Keratinocyte (primary cell): Measurements from ENCODE around the gene DEDD2. TPM values are rescaled to one million over a fixed set of nuclear protein-coding genes. Genes with fewer than 3 reads are reported as not detected.
A peak's percentile ranks its signal among the peaks of the same experiment; 100 is the strongest.

Experiments used
- DNase-seq: peaks from one replicate; pipeline ENCODE4 v3.0.0-alpha.2; 2011; ENCODE audit warnings: low read depth, missing footprints, low spot score
- FAIRE-seq: peaks from 2 replicates; lab custom pipeline; 2011; peaks lifted over from hg19 to GRCh38; lab: Jason Lieb, UNC
- H2AFZ ChIP-seq: 2 replicates; pipeline ENCODE4 v1.6.0; 2012; ENCODE audit warnings: low read length, control low read depth, inconsistent platforms; ENCODE audit not compliant: control insufficient read depth
- H3K27ac ChIP-seq: 2 replicates; pipeline ENCODE4 v1.5.1; 2011; ENCODE audit warnings: low read length; ENCODE audit not compliant: control insufficient read depth, insufficient read depth
- H3K27me3 ChIP-seq: 3 replicates; pipeline ENCODE4 v1.6.0; 2011; ENCODE audit warnings: low read length; ENCODE audit not compliant: control insufficient read depth, insufficient read depth; ENCODE audit errors: extremely low read depth
- H3K36me3 ChIP-seq, 2 experiments: 2 replicates in 1 of 2; 3 replicates in 1 of 2; pipeline ENCODE4 v1.5.1; 2011; ENCODE audit warnings: low read length in 2 of 2, mild to moderate bottlenecking in 1 of 2; ENCODE audit not compliant: control insufficient read depth in 2 of 2, insufficient read depth in 2 of 2; ENCODE audit errors: extremely low read depth in 1 of 2
- H3K4me1 ChIP-seq: 3 replicates; pipeline ENCODE4 v1.5.1; 2011; ENCODE audit warnings: low read length; ENCODE audit not compliant: control insufficient read depth, insufficient read depth; ENCODE audit errors: extremely low read depth
- H3K4me2 ChIP-seq: 3 replicates; pipeline ENCODE4 v1.6.0; 2011; ENCODE audit warnings: low read depth, low read length; ENCODE audit not compliant: control insufficient read depth, insufficient read depth; ENCODE audit errors: extremely low read depth
- H3K4me3 ChIP-seq, 3 experiments: fragments of 200-600 bp in 1 of 3; sonication (generic) in 1 of 3; 2 replicates in 2 of 3; 3 replicates in 1 of 3; pipeline ENCODE4 v1.5.1; 2011 to 2016; ENCODE audit warnings: low read length in 3 of 3, mild to moderate bottlenecking in 3 of 3, control low read depth in 2 of 3, inconsistent platforms in 1 of 3, low read depth in 1 of 3, mixed read lengths in 1 of 3, mixed run types in 1 of 3, moderate library complexity in 1 of 3; ENCODE audit not compliant: control insufficient read depth in 2 of 3, insufficient read depth in 2 of 3; ENCODE audit errors: extremely low read depth in 1 of 3
- H3K79me2 ChIP-seq: 2 replicates; pipeline ENCODE4 v1.6.0; 2012; ENCODE audit warnings: low read length; ENCODE audit not compliant: control insufficient read depth, insufficient read depth
- H3K9ac ChIP-seq: 3 replicates; pipeline ENCODE4 v1.6.0; 2011; ENCODE audit warnings: low read length; ENCODE audit not compliant: control insufficient read depth, insufficient read depth; ENCODE audit errors: extremely low read depth
- H3K9me1 ChIP-seq: 3 replicates; pipeline ENCODE4 v1.6.0; 2011; ENCODE audit warnings: low read length; ENCODE audit not compliant: control insufficient read depth, insufficient read depth; ENCODE audit errors: extremely low read depth
- H3K9me3 ChIP-seq: 2 replicates; pipeline ENCODE4 v1.5.1; 2012; ENCODE audit warnings: low read depth, low read length; ENCODE audit not compliant: control insufficient read depth
- H4K20me1 ChIP-seq: 3 replicates; pipeline ENCODE4 v1.6.0; 2011; ENCODE audit warnings: low read length; ENCODE audit not compliant: control insufficient read depth, insufficient read depth; ENCODE audit errors: extremely low read depth
- EZH2 ChIP-seq: IDR thresholded peaks from one replicate; pipeline ENCODE4 v1.6.1; 2012; ENCODE audit warnings: inconsistent platforms, mild to moderate bottlenecking, low read length, moderate library complexity
- dilution Hi-C: fragments of 300-500 bp; cut with MboI; formaldehyde crosslinking; loops from one replicate; pipeline ENCODE4 v1.7.0; 2020; ENCODE audit warnings: low sequenced_read_pairs; ENCODE audit not compliant: extremely low pct_ligation_motif_present
- polyA plus RNA-seq, 5 experiments: library from polyadenylated mRNA; depleted of rRNA in 3 of 5; stranded (reverse) in 3 of 5; stranded (forward) in 1 of 5; unstranded in 1 of 5; fragments of >200 nt; gene quantifications; 1 replicate in 1 of 5; 2 replicates in 3 of 5; 3 replicates in 1 of 5; pipeline versions ENCODE4 v1.2.1 to v1.2.3, GENCODE V29; 2011 to 2012; ENCODE audit warnings: missing spikeins in 2 of 5, low read depth in 1 of 5, low replicate concordance in 1 of 5
- TF ChIP-seq, protein P1 (sequence below), 3 experiments: IDR thresholded peaks in 1 of 3; conservative IDR thresholded peaks in 1 of 3; optimal IDR thresholded peaks in 1 of 3; 2 replicates in 2 of 3; 3 replicates in 1 of 3; pipeline versions ENCODE3 to v1.5.1; 2011; ENCODE audit warnings: low read length in 3 of 3, mild to moderate bottlenecking in 3 of 3, moderate library complexity in 2 of 3, control low read depth in 1 of 3, inconsistent platforms in 1 of 3; ENCODE audit not compliant: insufficient read depth in 2 of 3; ENCODE audit errors: extremely low read depth in 1 of 3

Gene DEDD2
- polyA plus RNA-seq, 1 donor (not counting 4 experiments of a cell fraction or from before 2014, with no cell fraction given) = 20.8 TPM

DNA sequence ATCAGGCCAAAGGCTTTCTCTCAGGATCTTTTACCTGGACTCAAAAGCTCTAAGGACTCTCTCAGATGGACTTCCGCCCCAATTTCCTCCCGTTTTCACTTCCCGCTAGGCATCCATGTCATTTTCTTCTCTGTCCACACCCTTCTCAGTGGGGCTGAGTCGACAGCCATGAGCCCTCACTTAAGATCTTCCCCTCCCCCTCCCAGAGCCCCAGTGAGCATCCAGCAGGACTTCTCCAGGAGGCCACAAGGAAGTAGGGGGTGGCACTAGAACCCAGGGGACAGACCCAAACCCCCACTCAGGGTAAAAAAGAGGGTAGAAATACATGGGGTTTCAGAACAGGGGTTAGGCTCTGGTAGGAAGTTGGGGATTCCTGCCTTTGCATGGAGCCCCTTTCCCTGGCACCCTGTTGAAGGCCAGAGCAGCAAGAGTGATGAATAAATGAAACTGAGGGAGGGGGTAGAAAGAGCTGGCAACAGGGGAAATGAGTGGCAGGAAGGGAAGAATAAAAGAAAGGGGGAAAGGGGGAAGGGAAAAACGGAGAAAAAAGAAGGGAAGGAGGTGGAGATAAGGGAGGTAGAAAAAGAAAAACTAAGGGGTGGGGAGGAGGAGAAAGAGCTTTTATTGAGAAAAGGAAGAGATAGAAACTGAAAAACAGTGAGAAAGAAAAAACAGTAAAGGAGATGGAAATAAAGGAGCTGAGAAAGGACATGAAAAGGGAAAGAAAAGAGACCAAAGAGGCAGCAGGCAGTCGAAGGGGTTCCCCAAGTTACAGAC lies 42.3 kb downstream of the DEDD2 start:
- H3K9ac ChIP-seq = no peak overlapping the region

DNA sequence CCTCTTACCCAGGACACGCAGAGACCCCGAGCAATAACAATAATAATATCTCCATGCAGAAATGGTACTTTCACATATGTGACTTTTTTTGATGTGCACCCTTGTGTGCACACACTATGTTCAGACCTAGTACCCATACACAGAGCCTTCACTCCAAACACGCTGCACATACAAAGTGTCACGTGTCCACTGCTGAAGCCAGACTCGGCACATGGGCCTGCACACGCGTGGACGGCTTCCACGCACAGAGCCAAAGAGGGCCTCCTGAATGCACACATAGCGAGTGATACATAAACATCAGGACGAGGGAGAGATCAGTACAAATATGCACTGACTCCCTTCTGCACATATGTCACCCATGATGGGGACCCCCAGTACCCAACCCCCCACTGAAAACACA lies 43.3 kb downstream of the DEDD2 start:
- Histone ChIP-seq H3K27me3 (peaks cover 40% of the 10 kb centered on the region), H3K9me1 (no peaks in the 10 kb centered on the region), H3K27ac (no peak overlapping the region), H3K9me3 (no peaks in the 10 kb centered on the region), H3K79me2 (no peaks in the 10 kb centered on the region), H3K9ac (no peak overlapping the region), H4K20me1 (no peaks in the 10 kb centered on the region), H3K4me2 (no peak overlapping the region), H3K4me3 (no peak overlapping the region), H3K4me1 (peaks cover 11% of the 10 kb centered on the region), H2AFZ (no peak overlapping the region), H3K36me3 (no peaks in the 10 kb centered on the region)
- FAIRE-seq = no peak
- dilution Hi-C loops = no loop called here
- no peak for DNase-seq
- TF ChIP-seq, protein P1, sequence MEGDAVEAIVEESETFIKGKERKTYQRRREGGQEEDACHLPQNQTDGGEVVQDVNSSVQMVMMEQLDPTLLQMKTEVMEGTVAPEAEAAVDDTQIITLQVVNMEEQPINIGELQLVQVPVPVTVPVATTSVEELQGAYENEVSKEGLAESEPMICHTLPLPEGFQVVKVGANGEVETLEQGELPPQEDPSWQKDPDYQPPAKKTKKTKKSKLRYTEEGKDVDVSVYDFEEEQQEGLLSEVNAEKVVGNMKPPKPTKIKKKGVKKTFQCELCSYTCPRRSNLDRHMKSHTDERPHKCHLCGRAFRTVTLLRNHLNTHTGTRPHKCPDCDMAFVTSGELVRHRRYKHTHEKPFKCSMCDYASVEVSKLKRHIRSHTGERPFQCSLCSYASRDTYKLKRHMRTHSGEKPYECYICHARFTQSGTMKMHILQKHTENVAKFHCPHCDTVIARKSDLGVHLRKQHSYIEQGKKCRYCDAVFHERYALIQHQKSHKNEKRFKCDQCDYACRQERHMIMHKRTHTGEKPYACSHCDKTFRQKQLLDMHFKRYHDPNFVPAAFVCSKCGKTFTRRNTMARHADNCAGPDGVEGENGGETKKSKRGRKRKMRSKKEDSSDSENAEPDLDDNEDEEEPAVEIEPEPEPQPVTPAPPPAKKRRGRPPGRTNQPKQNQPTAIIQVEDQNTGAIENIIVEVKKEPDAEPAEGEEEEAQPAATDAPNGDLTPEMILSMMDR (optimal IDR thresholded peaks at IDR 0.05 in 1 of 3, IDR thresholded peaks at IDR 0.05 in 1 of 3, conservative IDR thresholded peaks at IDR 0.05 in 1 of 3; ENCODE audit: extremely low read depth in 1 of 3, insufficient read depth in 2 of 3, low read length in 3 of 3) = no peak
- no peak for TF ChIP-seq EZH2

More for the DNA sequence above, 42.3 kb downstream of the DEDD2 start:
- Histone ChIP-seq H4K20me1 (no peaks in the 10 kb centered on the region), H3K9me1 (no peaks in the 10 kb centered on the region), H3K27ac (no peak overlapping the region), H3K4me3 (no peak overlapping the region), H3K4me2 (peak overlapping the region; percentile 88), H3K9me3 (no peaks in the 10 kb centered on the region), H3K4me1 (peaks cover 11% of the 10 kb centered on the region), H3K27me3 (peaks cover 49% of the 10 kb centered on the region), H3K36me3 (no peaks in the 10 kb centered on the region), H3K79me2 (no peaks in the 10 kb centered on the region), H2AFZ (no peak overlapping the region)
- TF ChIP-seq, protein P1 (optimal IDR thresholded peaks at IDR 0.05 in 1 of 3, IDR thresholded peaks at IDR 0.05 in 1 of 3, conservative IDR thresholded peaks at IDR 0.05 in 1 of 3; ENCODE audit: extremely low read depth in 1 of 3, insufficient read depth in 2 of 3, low read length in 3 of 3) = no peak
- no peak for TF ChIP-seq EZH2
- dilution Hi-C loops = no loop called here
- FAIRE-seq (no peak), DNase-seq (no peak)
